HL-60 (cell line): ENCODE results near the gene CCR1.
A peak's percentile ranks its signal among the peaks of the same experiment; 100 is the strongest.

ENCODE experiments used
- DNase-seq, 2 experiments: peaks; one replicate each; pipeline ENCODE4 v3.0.0-alpha.2; 2010 to 2020; ENCODE audit warnings: low read depth in 1 of 2, low spot score in 1 of 2
- H3K27ac ChIP-seq: fragments of 250-450 bp; sonication (Bioruptor Pico); replicated peaks from 2 replicates; pipeline ENCODE4 v1.5.1; 2020; ENCODE audit warnings: mild to moderate bottlenecking, moderate library complexity
- H3K27me3 ChIP-seq: fragments of 250-450 bp; sonication (Bioruptor Pico); 2 replicates; pipeline ENCODE4 v1.5.1; 2021; ENCODE audit warnings: mild to moderate bottlenecking, moderate library complexity; ENCODE audit not compliant: insufficient read depth, poor library complexity, severe bottlenecking
- H3K4me3 ChIP-seq: replicated peaks from 2 replicates; pipeline ENCODE4 v1.5.1; 2011; ENCODE audit warnings: mild to moderate bottlenecking, control low read depth, low read length; ENCODE audit not compliant: insufficient read depth
- CTCF ChIP-seq: IDR thresholded peaks from one replicate; pipeline ENCODE4 v1.5.1; 2011; ENCODE audit warnings: low read length, control low read depth, inconsistent platforms; ENCODE audit not compliant: insufficient read depth
- GABPA ChIP-seq: IDR thresholded peaks from 2 replicates; pipeline ENCODE4 v1.6.1; 2012; ENCODE audit warnings: low read depth
- POLR2AphosphoS5 ChIP-seq: IDR thresholded peaks from 2 replicates; pipeline ENCODE4 v1.6.1; 2012; ENCODE audit warnings: low read depth
- REST ChIP-seq: IDR thresholded peaks from 2 replicates; pipeline ENCODE4 v1.6.1; 2012; ENCODE audit warnings: low read depth; ENCODE audit not compliant: insufficient replicate concordance
- SPI1 ChIP-seq: IDR thresholded peaks from 2 replicates; pipeline ENCODE4 v1.6.1; 2012; ENCODE audit warnings: low read depth, mild to moderate bottlenecking, borderline replicate concordance

The CCR1 gene

GRCh38 chr3:46191730-46192129 is 16.4 kb downstream of the CCR1 start:
- DNase-seq: peak in 1 of 2 experiments; percentile 86
- Histone ChIP-seq H3K27me3 (no peaks in the 10 kb centered on the region), H3K27ac (no peak overlapping the region), H3K4me3 (no peak overlapping the region)
- TF ChIP-seq REST (no peak), SPI1 (no peak), CTCF (no peak), GABPA (no peak), POLR2AphosphoS5 (no peak)

GRCh38 chr3:46188708-46189107 is 19.4 kb downstream of the CCR1 start:
- TF ChIP-seq CTCF (no peak), REST (no peak), GABPA (no peak), SPI1 (no peak), POLR2AphosphoS5 (no peak)
- Histone ChIP-seq H3K27me3 (no peaks in the 10 kb centered on the region), H3K4me3 (no peak overlapping the region), H3K27ac (no peak overlapping the region)
- no peak for DNase-seq

- Histone ChIP-seq H3K27me3 (no peaks in the 10 kb centered on the region), H3K27ac (no peak overlapping the region), H3K4me3 (no peak overlapping the region)
- no peak for DNase-seq
- TF ChIP-seq CTCF (no peak), POLR2AphosphoS5 (no peak), REST (no peak), GABPA (no peak), SPI1 (no peak)
Measured at GRCh38 chr3:46187876-46188275, 20.2 kb downstream of the CCR1 start.
